Mucosa of descending colon (tissue), 3 donors: ENCODE results near the gene TOR1AIP2. TPM values are rescaled to one million over a fixed set of nuclear protein-coding genes. Genes with fewer than 3 reads are reported as not detected.
A peak's percentile ranks its signal among the peaks of the same experiment; 100 is the strongest.

Experiments used
- ATAC-seq: fragments of 200-7000 bp; cut with Tn5 transposase; one replicate; pipeline ENCODE4 v1.9.1; 2020; ENCODE audit warnings: mild to moderate bottlenecking, moderate library complexity
- DNase-seq, 3 donors: peaks; one replicate each; pipeline ENCODE4 v3.0.0-alpha.2; 2020
- H3K36me3 ChIP-seq: fragments of 200-600 bp; one replicate; pipeline ENCODE4 v1.8.0; 2021; ENCODE audit warnings: low read depth, mild to moderate bottlenecking
- H3K4me1 ChIP-seq: fragments of 200-600 bp; one replicate; pipeline ENCODE4 v1.8.0; 2021; ENCODE audit warnings: low read depth, mild to moderate bottlenecking
- H3K4me3 ChIP-seq: fragments of 200-600 bp; one replicate; pipeline ENCODE4 v1.8.0; 2021; ENCODE audit warnings: mild to moderate bottlenecking
- H3K9me3 ChIP-seq: fragments of 200-600 bp; one replicate; pipeline ENCODE4 v1.8.0; 2021; ENCODE audit warnings: mild to moderate bottlenecking
- intact Hi-C, 2 donors: fragments of 100-400 bp; cut with DNase I in 1 of 2; cut with micrococcal nuclease in 1 of 2; formaldehyde crosslinking; loops; one replicate each; pipeline versions ENCODE4 v1.11.0 to v1.11.1; 2022; cut with DNase I, micrococcal nuclease
- total RNA-seq, 3 donors: library from RNA; stranded (reverse); fragmentation: NEBNext Ultra II Directional in 2 of 3; extraction: Animal tissue kit (Norgen Biotek cat#: 25700) in 2 of 3; gene quantifications; one replicate each; pipeline versions ENCODE4 v1.2.1 to v1.2.4, GENCODE V29; 2021 to 2023
- TF ChIP-seq, protein P1 (sequence below): fragments of 200-600 bp; IDR thresholded peaks from one replicate; pipeline ENCODE4 v1.8.0; 2022; ENCODE audit warnings: antibody characterized with exemption, mild to moderate bottlenecking
- donor health status: DM: no; HTN: no; CAD: no; lungs with moderate emphysema.
- donor health status: DM: no; HTN: no; CAD: no.
- donor health status: DM: no; HTN: yes; CAD: no.

TOR1AIP2 gene
- total RNA-seq, 3 donors from 2014 or later, result 72.9 to 79.2 (median 73.4) TPM

DNA sequence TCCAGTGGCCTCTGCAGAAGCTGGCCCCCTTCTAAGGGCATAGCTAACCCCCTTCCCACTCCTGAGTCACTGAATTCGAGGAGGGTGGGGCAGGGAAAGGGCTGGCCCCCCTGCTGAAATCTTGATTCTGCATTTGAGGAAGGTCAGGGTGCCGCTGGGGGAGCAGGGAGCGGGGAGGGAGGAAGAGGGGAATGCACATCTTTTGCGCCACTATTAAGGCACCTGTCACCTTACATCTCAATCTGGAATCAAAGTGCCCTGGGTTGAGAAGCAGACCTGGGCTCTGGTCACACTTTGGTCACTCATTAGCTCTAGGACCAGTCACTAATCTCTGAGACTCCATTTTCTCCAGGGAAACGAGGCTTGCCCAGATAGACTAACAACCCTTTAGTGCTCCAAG is 62.0 kb downstream of the TOR1AIP2 start:
- no peak for ATAC-seq
- no peak overlapping the region for H3K4me3 ChIP-seq
- TF ChIP-seq, protein P1, sequence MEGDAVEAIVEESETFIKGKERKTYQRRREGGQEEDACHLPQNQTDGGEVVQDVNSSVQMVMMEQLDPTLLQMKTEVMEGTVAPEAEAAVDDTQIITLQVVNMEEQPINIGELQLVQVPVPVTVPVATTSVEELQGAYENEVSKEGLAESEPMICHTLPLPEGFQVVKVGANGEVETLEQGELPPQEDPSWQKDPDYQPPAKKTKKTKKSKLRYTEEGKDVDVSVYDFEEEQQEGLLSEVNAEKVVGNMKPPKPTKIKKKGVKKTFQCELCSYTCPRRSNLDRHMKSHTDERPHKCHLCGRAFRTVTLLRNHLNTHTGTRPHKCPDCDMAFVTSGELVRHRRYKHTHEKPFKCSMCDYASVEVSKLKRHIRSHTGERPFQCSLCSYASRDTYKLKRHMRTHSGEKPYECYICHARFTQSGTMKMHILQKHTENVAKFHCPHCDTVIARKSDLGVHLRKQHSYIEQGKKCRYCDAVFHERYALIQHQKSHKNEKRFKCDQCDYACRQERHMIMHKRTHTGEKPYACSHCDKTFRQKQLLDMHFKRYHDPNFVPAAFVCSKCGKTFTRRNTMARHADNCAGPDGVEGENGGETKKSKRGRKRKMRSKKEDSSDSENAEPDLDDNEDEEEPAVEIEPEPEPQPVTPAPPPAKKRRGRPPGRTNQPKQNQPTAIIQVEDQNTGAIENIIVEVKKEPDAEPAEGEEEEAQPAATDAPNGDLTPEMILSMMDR, result no peak
- intact Hi-C loops, result no loop called here
- peaks cover 13% of the 10 kb centered on the region for H3K4me1 ChIP-seq
- H3K36me3 ChIP-seq, result no peaks in the 10 kb centered on the region
- H3K9me3 ChIP-seq, result no peaks in the 10 kb centered on the region
- DNase-seq, result no peak

DNA sequence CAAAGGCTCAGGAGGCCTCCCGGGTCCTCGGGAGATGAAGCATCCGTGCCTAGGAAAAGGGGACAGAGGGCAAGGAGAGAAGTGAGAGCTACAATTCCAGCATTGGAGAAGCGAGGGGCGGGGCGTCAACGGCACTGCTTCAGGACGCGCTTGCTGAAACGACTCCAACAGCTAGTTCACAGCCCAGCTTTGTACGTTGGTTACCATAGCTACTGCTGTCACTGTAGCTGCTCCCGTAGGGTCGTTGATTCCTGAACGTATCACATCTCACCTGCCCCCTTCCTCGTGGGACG is 63.1 kb downstream of the TOR1AIP2 start:
- Histone ChIP-seq H3K9me3 (no peaks in the 10 kb centered on the region), H3K4me1 (peaks cover 13% of the 10 kb centered on the region), H3K36me3 (no peaks in the 10 kb centered on the region), H3K4me3 (no peak overlapping the region)
- peak in 1 of 3 donors; percentile 64 for DNase-seq
- peak; percentile 60 for ATAC-seq
- intact Hi-C loops, result loop anchor here (5.0 kb wide), 1 partner anchor 107 kb away; no protein-coding TSS in a partner anchor
- TF ChIP-seq, protein P1, result no peak

GRCh38 chr1:179813626-179814545 is 63.7 kb downstream of the TOR1AIP2 start:
- DNase-seq (no peak), ATAC-seq (no peak)
- intact Hi-C loops, result loop anchor here (5.0 kb wide), 1 partner anchor 107 kb away; no protein-coding TSS in a partner anchor
- Histone ChIP-seq H3K4me1 (peaks cover 13% of the 10 kb centered on the region), H3K36me3 (no peaks in the 10 kb centered on the region), H3K9me3 (no peaks in the 10 kb centered on the region), H3K4me3 (no peak overlapping the region)
- TF ChIP-seq, protein P1, result no peak

DNA sequence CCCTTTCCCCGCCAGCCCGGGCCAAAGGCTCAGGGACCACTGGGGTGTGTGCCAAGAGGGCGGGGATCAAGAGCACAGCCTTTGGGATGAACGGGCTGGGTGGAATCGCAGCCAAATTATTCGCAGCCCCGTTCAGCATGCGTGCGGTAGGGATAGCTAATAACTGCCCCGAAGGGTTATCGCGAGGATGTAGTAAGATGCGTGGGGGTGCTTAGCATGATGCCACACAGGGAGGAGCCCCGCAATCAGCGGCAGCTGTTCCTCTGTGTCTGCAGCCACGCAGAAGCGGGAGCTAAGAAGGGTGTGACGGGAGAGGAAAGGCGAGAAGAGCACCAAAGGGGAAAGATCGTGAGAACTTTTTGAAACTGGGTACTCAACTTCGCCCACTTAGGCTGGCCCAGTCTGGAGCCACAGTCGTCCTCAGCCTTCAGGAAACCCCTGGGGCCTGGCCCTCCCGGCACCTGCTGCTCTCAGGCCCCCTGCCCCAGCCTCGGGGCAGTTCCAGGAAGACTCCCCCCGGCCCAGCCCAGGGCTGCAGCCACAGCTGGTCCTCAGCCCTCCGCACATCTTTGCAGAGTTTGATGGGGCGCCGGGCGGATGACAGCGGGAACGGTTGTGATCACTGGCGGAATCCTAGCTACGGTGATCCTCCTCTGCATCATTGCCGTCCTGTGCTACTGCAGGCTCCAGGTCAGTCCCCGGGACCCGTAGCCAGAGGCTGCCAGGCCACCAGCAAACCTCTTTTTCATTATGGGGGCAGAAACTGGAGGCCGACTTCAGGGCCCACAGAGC is 64.9 kb downstream of the TOR1AIP2 start:
- ATAC-seq, result no peak
- no peak for DNase-seq
- intact Hi-C loops, result loop anchor here (5.0 kb wide), 1 partner anchor 105 kb away; no protein-coding TSS in a partner anchor

DNA sequence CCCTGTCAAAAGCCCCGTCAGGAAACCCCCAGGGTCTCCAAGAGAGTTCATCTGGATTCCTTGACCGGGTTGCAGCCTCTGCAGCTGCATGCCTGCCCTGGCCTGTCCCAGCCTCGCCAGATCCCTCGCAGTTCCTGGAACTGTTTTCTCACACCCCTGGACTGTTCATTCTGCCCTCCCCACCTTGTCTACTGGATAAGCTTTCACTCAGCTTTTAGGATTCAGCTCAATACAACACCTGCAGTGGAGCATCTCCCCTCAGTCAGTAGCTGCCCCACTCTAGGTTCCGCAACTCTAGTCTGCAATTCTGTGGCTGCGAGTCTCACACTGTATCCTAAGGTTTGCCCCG is 67.3 kb downstream of the TOR1AIP2 start:
- intact Hi-C loops, result loop anchor here (5.0 kb wide), 1 partner anchor 103 kb away; no protein-coding TSS in a partner anchor
- Histone ChIP-seq H3K4me1 (peaks cover 7% of the 10 kb centered on the region), H3K9me3 (no peaks in the 10 kb centered on the region), H3K4me3 (no peak overlapping the region), H3K36me3 (no peaks in the 10 kb centered on the region)
- TF ChIP-seq, protein P1, result no peak
- ATAC-seq (no peak), DNase-seq (no peak)

More for the DNA sequence above, 64.9 kb downstream of the TOR1AIP2 start:
- TF ChIP-seq, protein P1, result no peak
- no peak overlapping the region for H3K4me3 ChIP-seq
- H3K36me3 ChIP-seq, result no peaks in the 10 kb centered on the region
- peaks cover 13% of the 10 kb centered on the region for H3K4me1 ChIP-seq
- no peaks in the 10 kb centered on the region for H3K9me3 ChIP-seq
